ENCODE data around the gene SNAPIN. TPM values are rescaled to one million over a fixed set of nuclear protein-coding genes. Genes with fewer than 3 reads are reported as not detected.

SNAPIN gene
- total RNA-seq, 1 experiment from 2014 or later = 46.8 TPM

DNA sequence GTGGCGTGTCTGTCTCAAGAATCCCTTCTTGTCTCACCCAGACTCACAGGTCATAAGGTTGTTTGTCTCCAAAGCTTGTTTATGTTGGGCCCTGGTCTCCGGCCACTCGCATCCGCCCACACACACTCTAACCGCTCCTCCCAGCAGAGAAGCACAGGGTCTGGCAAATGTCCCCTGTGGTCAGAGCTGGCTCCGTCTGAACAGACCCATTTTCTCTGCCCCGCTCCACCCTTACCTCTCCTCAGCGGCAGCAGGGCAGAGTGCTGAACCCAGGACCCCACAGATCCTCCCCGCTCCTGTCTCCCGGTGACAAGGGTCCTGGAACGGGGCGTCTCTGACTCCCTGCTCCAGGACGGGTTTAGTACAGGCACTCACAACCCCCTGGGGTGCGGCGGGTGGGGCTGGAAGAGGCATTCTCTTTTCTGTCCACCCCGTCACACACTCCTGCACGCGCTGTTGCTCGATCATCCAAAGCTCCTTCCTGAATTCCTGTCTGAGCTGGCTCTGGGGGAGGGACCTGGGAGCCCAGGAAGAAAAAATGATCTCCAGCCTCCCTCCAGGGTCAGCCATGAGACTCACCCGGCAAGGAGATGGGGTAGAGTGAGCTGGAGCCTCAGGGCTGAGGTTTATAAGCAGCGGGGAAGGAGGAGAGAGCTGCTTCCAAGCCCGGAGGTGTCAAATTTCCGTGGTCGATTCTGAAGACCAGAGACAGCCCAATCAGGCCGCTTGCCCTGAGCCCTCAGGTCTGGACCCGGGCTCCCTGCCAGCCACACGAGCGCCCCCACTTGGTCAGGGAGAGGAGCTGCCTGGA, 31.4 kb upstream of the SNAPIN start, which contains the start of gene S100A13:
S100A13 (minus strand) TSS at position 602 of the 811 bp plus-strand sequence. CDS start 1,033 bp downstream, outside the sequence.
- no TSS peak for BruUV-seq (replicated peaks)
- H3K27ac ChIP-seq (ENCODE audit: low read length) = peak within 1 kb of the TSS; percentile 92
- peak; percentile 84 for ATAC-seq
- peak within 1 kb of the TSS; percentile 53 to 79 for H3K4me3 ChIP-seq (ENCODE audit: low read depth in 2 of 2, low read length in 2 of 2)
- intact Hi-C loops (cut with micrococcal nuclease; ENCODE audit: unreplicated experiment) = no loop called here
- H3K4me1 ChIP-seq (ENCODE audit: control insufficient read depth, insufficient read depth, low read length) = peaks cover 34% of the 10 kb centered on the region
- POLR2A ChIA-PET = interaction anchor here (0.6 to 1.3 kb wide), 8 partner anchors 8 to 632 kb away, joined by 3 to 8 read pairs (median 3); partner anchors contain the start of gene S100A16
- H3K9me3 ChIP-seq (ENCODE audit: control insufficient read depth, insufficient read depth, low read depth, low read length) = no peaks in the 10 kb centered on the region
- in situ Hi-C loops (cut with HindIII; ENCODE audit: low pct_unique_long_range_greater_than_20kb, low sequenced_read_pairs) = no loop called here
- DNase-seq (ENCODE audit: low read depth, low spot score) = no peak
- no peaks in the 10 kb centered on the region for H3K36me3 ChIP-seq (ENCODE audit: control insufficient read depth, insufficient read depth, low read length)
- peak; percentile 66 for TF ChIP-seq POLR2AphosphoS5 (IDR thresholded peaks at IDR 0.05; ENCODE audit: low read depth, low read length)
- TF ChIP-seq TCF7L2 (IDR thresholded peaks at IDR 0.05; ENCODE audit: low read depth, low read length) = no peak
- TF ChIP-seq, protein P1, sequence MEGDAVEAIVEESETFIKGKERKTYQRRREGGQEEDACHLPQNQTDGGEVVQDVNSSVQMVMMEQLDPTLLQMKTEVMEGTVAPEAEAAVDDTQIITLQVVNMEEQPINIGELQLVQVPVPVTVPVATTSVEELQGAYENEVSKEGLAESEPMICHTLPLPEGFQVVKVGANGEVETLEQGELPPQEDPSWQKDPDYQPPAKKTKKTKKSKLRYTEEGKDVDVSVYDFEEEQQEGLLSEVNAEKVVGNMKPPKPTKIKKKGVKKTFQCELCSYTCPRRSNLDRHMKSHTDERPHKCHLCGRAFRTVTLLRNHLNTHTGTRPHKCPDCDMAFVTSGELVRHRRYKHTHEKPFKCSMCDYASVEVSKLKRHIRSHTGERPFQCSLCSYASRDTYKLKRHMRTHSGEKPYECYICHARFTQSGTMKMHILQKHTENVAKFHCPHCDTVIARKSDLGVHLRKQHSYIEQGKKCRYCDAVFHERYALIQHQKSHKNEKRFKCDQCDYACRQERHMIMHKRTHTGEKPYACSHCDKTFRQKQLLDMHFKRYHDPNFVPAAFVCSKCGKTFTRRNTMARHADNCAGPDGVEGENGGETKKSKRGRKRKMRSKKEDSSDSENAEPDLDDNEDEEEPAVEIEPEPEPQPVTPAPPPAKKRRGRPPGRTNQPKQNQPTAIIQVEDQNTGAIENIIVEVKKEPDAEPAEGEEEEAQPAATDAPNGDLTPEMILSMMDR (IDR thresholded peaks at IDR 0.05) = peak; percentile 84; the same call in 1 of the 2 replicates
- no peaks in the 10 kb centered on the region for H3K27me3 ChIP-seq (ENCODE audit: control insufficient read depth, insufficient read depth, low read length)
- CTCF ChIA-PET = interaction anchor here (0.5 to 1.5 kb wide), 7 partner anchors 9 to 149 kb away, joined by 3 to 12 read pairs (median 4); no protein-coding TSS in a partner anchor

DNA sequence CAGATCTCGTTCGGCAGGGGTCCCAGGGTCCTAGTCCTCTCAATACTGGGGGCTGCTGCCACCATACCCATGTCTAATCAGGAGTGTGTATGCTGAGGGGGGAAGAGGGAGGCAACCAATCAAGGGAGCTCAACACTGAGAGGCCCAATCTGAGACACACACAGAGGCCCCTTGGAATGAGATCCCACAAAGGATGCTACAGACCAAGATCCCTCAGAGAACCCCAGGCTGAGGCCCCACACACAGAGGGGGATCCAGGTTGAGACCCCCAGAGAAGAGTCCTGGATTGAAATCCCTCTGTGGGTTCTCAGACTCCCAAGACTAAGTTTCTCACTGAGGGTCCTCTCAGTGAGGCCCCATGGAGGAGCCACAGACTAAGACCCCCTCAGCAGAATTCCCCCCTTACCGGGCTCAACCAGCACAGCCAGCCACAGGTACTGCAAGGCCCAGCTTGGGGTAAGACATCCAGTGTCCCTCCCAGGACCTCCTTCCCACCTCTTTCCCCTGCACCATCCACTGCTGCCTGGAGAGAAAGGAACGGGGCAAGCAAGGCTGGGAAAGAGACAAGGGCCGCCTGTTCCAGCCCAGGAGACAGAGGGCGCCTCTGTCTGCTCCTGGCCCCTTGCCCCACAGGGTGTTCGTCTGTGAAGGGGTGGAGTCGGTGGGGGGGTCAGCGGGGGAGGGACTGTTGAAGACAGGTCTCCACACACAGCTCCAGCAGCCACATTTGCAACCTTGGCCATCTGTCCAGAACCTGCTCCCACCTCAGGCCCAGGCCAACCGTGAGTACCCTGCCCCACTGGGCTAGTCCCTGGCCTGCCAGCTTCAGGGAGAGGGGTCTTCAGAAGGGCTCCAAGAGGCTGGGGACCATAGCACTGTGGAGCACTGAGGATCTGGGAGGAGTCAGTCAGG, 30.5 kb upstream of the SNAPIN start, which contains the start of gene S100A1:
S100A1 (plus strand) TSS at position 720 of the 912 bp plus-strand sequence. CDS start 2,088 bp downstream, outside the sequence.
- DNase-seq (ENCODE audit: low read depth, low spot score) = no peak
- Histone ChIP-seq H3K4me1 (ENCODE audit: control insufficient read depth, insufficient read depth, low read length) (peaks cover 34% of the 10 kb centered on the region), H3K9me3 (ENCODE audit: control insufficient read depth, insufficient read depth, low read depth, low read length) (no peaks in the 10 kb centered on the region), H3K27ac (ENCODE audit: low read length) (peak within 1 kb of the TSS; percentile 92), H3K36me3 (ENCODE audit: control insufficient read depth, insufficient read depth, low read length) (no peaks in the 10 kb centered on the region), H3K4me3 (ENCODE audit: low read depth in 2 of 2, low read length in 2 of 2) (peak within 1 kb of the TSS; percentile 53 to 79), H3K27me3 (ENCODE audit: control insufficient read depth, insufficient read depth, low read length) (no peaks in the 10 kb centered on the region)
- ChIA-PET POLR2A (interaction anchor here (0.6 to 1.3 kb wide), 7 partner anchors 9 to 631 kb away, joined by 3 to 6 read pairs (median 3); partner anchors contain the start of gene S100A16), CTCF (interaction anchor here (0.5 to 1.5 kb wide), 9 partner anchors 10 to 150 kb away, joined by 3 to 12 read pairs (median 4); no protein-coding TSS in a partner anchor)
- intact Hi-C loops (cut with micrococcal nuclease; ENCODE audit: unreplicated experiment) = no loop called here
- no TSS peak for BruUV-seq (replicated peaks)
- no peak for TF ChIP-seq TCF7L2 (IDR thresholded peaks at IDR 0.05; ENCODE audit: low read depth, low read length)
- TF ChIP-seq, protein P2, sequence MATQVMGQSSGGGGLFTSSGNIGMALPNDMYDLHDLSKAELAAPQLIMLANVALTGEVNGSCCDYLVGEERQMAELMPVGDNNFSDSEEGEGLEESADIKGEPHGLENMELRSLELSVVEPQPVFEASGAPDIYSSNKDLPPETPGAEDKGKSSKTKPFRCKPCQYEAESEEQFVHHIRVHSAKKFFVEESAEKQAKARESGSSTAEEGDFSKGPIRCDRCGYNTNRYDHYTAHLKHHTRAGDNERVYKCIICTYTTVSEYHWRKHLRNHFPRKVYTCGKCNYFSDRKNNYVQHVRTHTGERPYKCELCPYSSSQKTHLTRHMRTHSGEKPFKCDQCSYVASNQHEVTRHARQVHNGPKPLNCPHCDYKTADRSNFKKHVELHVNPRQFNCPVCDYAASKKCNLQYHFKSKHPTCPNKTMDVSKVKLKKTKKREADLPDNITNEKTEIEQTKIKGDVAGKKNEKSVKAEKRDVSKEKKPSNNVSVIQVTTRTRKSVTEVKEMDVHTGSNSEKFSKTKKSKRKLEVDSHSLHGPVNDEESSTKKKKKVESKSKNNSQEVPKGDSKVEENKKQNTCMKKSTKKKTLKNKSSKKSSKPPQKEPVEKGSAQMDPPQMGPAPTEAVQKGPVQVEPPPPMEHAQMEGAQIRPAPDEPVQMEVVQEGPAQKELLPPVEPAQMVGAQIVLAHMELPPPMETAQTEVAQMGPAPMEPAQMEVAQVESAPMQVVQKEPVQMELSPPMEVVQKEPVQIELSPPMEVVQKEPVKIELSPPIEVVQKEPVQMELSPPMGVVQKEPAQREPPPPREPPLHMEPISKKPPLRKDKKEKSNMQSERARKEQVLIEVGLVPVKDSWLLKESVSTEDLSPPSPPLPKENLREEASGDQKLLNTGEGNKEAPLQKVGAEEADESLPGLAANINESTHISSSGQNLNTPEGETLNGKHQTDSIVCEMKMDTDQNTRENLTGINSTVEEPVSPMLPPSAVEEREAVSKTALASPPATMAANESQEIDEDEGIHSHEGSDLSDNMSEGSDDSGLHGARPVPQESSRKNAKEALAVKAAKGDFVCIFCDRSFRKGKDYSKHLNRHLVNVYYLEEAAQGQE (IDR thresholded peaks at IDR 0.05; ENCODE audit: insufficient read depth in 1 of 2, low read depth in 2 of 2, low read length in 1 of 2) = no peak
- no peak for TF ChIP-seq SIN3A (IDR thresholded peaks at IDR 0.05; ENCODE audit: borderline replicate concordance, insufficient read depth, low read depth, low read length)
- TF ChIP-seq, protein P1 (IDR thresholded peaks at IDR 0.05) = no peak; the same call in 1 of the 2 replicates
- TF ChIP-seq POLR2AphosphoS5 (IDR thresholded peaks at IDR 0.05; ENCODE audit: low read depth, low read length) = no peak
- in situ Hi-C loops (cut with HindIII; ENCODE audit: low pct_unique_long_range_greater_than_20kb, low sequenced_read_pairs) = no loop called here
- ATAC-seq = peak; percentile 61

Measured in Panc1 (cell line).